ENCODE results near the gene ZNF385B. TPM values are rescaled to one million over a fixed set of nuclear protein-coding genes. Genes with fewer than 3 reads are reported as not detected.

Gene ZNF385B
- total and polyA plus RNA-seq, 2 donors from 2014 or later: 5.9 to 10.9 TPM

- FAIRE-seq (no peak), DNase-seq (no peak)
- no peak overlapping the region for H3K4me3 ChIP-seq (ENCODE audit: low read length in 3 of 3)
- H3K9ac ChIP-seq (ENCODE audit: low read length in 3 of 3): no peak overlapping the region
- TF ChIP-seq CTCF (IDR thresholded peaks at IDR 0.05; ENCODE audit: borderline replicate concordance, extremely low read depth, insufficient read depth): no peak
- H3K4me1 ChIP-seq (ENCODE audit: control insufficient read depth in 2 of 3, insufficient read depth in 2 of 3, low read depth in 1 of 3, low read length in 3 of 3): no peaks in the 10 kb centered on the region
- H3K27me3 ChIP-seq (ENCODE audit: control insufficient read depth, insufficient read depth, low read length): no peaks in the 10 kb centered on the region
- H3K27ac ChIP-seq (ENCODE audit: low read depth in 2 of 2, low read length in 2 of 2): no peak overlapping the region
- H3K9me3 ChIP-seq (ENCODE audit: control insufficient read depth in 2 of 3, insufficient read depth in 1 of 3, low read length in 3 of 3): no peaks in the 10 kb centered on the region
- intact Hi-C loops (cut with DNase I): no loop called here
- no peaks in the 10 kb centered on the region for H3K36me3 ChIP-seq (ENCODE audit: control insufficient read depth in 2 of 3, insufficient read depth in 3 of 3, low read length in 3 of 3)
Observed at GRCh38 chr2:179435566-179435965, 425.8 kb downstream of the ZNF385B start.

- TF ChIP-seq CTCF (IDR thresholded peaks at IDR 0.05; ENCODE audit: borderline replicate concordance, extremely low read depth, insufficient read depth): no peak
- Histone ChIP-seq H3K36me3 (ENCODE audit: control insufficient read depth in 2 of 3, insufficient read depth in 3 of 3, low read length in 3 of 3) (no peaks in the 10 kb centered on the region), H3K4me3 (ENCODE audit: low read length in 3 of 3) (no peak overlapping the region), H3K4me1 (ENCODE audit: control insufficient read depth in 2 of 3, insufficient read depth in 2 of 3, low read depth in 1 of 3, low read length in 3 of 3) (no peaks in the 10 kb centered on the region), H3K27ac (ENCODE audit: low read depth in 2 of 2, low read length in 2 of 2) (no peak overlapping the region), H3K9me3 (ENCODE audit: control insufficient read depth in 2 of 3, insufficient read depth in 1 of 3, low read length in 3 of 3) (no peaks in the 10 kb centered on the region), H3K27me3 (ENCODE audit: control insufficient read depth, insufficient read depth, low read length) (no peaks in the 10 kb centered on the region), H3K9ac (ENCODE audit: low read length in 3 of 3) (no peak overlapping the region)
- intact Hi-C loops (cut with DNase I): no loop called here
- DNase-seq (no peak), FAIRE-seq (no peak)
Observed at GRCh38 chr2:179435000-179435399, 426.4 kb downstream of the ZNF385B start.

- Histone ChIP-seq H3K9ac (ENCODE audit: low read length in 3 of 3) (no peak overlapping the region), H3K4me3 (ENCODE audit: low read length in 3 of 3) (no peak overlapping the region), H3K27me3 (ENCODE audit: control insufficient read depth, insufficient read depth, low read length) (no peaks in the 10 kb centered on the region), H3K36me3 (ENCODE audit: control insufficient read depth in 2 of 3, insufficient read depth in 3 of 3, low read length in 3 of 3) (no peaks in the 10 kb centered on the region), H3K9me3 (ENCODE audit: control insufficient read depth in 2 of 3, insufficient read depth in 1 of 3, low read length in 3 of 3) (no peaks in the 10 kb centered on the region), H3K27ac (ENCODE audit: low read depth in 2 of 2, low read length in 2 of 2) (no peak overlapping the region), H3K4me1 (ENCODE audit: control insufficient read depth in 2 of 3, insufficient read depth in 2 of 3, low read depth in 1 of 3, low read length in 3 of 3) (no peaks in the 10 kb centered on the region)
- TF ChIP-seq CTCF (IDR thresholded peaks at IDR 0.05; ENCODE audit: borderline replicate concordance, extremely low read depth, insufficient read depth): no peak
- FAIRE-seq (no peak), DNase-seq (no peak)
- intact Hi-C loops (cut with DNase I): no loop called here
Observed at GRCh38 chr2:179434357-179434756, 427.1 kb downstream of the ZNF385B start.

- no peak overlapping the region for H3K4me3 ChIP-seq (ENCODE audit: low read length in 3 of 3)
- no peaks in the 10 kb centered on the region for H3K36me3 ChIP-seq (ENCODE audit: control insufficient read depth in 2 of 3, insufficient read depth in 3 of 3, low read length in 3 of 3)
- intact Hi-C loops (cut with DNase I): no loop called here
- DNase-seq (no peak), FAIRE-seq (no peak)
- no peaks in the 10 kb centered on the region for H3K9me3 ChIP-seq (ENCODE audit: control insufficient read depth in 2 of 3, insufficient read depth in 1 of 3, low read length in 3 of 3)
- H3K4me1 ChIP-seq (ENCODE audit: control insufficient read depth in 2 of 3, insufficient read depth in 2 of 3, low read depth in 1 of 3, low read length in 3 of 3): no peaks in the 10 kb centered on the region
- no peaks in the 10 kb centered on the region for H3K27me3 ChIP-seq (ENCODE audit: control insufficient read depth, insufficient read depth, low read length)
- TF ChIP-seq CTCF (IDR thresholded peaks at IDR 0.05; ENCODE audit: borderline replicate concordance, extremely low read depth, insufficient read depth): no peak
- H3K27ac ChIP-seq (ENCODE audit: low read depth in 2 of 2, low read length in 2 of 2): no peak overlapping the region
- H3K9ac ChIP-seq (ENCODE audit: low read length in 3 of 3): no peak overlapping the region
Observed at GRCh38 chr2:179432751-179433150, 428.7 kb downstream of the ZNF385B start.
